Effector memory CD4-positive, alpha-beta T cell (primary cell): ENCODE measurements around the gene XRCC1.
"Not testable (repeated sequence)": the region's sequence is repeated elsewhere in the genome, so short reads cannot be mapped to it uniquely, and the experiment has no call there.

Source experiments
- DNase-seq, 3 donors: peaks; one replicate each; pipeline ENCODE4 v3.0.0-alpha.2; 2020
- H3K27ac ChIP-seq: 2 replicates; pipeline ENCODE4 v1.7.0; 2013; ENCODE audit warnings: mild to moderate bottlenecking, low read length, moderate library complexity; ENCODE audit not compliant: insufficient read depth, poor library complexity, severe bottlenecking
- H3K27me3 ChIP-seq: replicated peaks from 2 replicates; pipeline ENCODE4 v1.7.0; 2013; ENCODE audit warnings: mild to moderate bottlenecking, low read length; ENCODE audit not compliant: insufficient read depth, control insufficient read depth, poor library complexity, severe bottlenecking
- H3K36me3 ChIP-seq: 2 replicates; pipeline ENCODE4 v1.7.0; 2013; ENCODE audit warnings: mild to moderate bottlenecking, low read length, moderate library complexity; ENCODE audit not compliant: control insufficient read depth, insufficient read depth
- H3K4me1 ChIP-seq: 2 replicates; pipeline ENCODE4 v1.7.0; 2013; ENCODE audit warnings: low read length, mild to moderate bottlenecking; ENCODE audit not compliant: control insufficient read depth, insufficient read depth, poor library complexity, severe bottlenecking
- H3K4me3 ChIP-seq: 2 replicates; pipeline ENCODE4 v1.7.0; 2013; ENCODE audit warnings: low read length, low read depth, mild to moderate bottlenecking; ENCODE audit not compliant: insufficient read depth, poor library complexity, severe bottlenecking
- H3K9me3 ChIP-seq: 2 replicates; pipeline ENCODE4 v1.7.0; 2013; ENCODE audit warnings: mild to moderate bottlenecking, low read length, moderate library complexity; ENCODE audit not compliant: control insufficient read depth

The XRCC1 gene

DNA sequence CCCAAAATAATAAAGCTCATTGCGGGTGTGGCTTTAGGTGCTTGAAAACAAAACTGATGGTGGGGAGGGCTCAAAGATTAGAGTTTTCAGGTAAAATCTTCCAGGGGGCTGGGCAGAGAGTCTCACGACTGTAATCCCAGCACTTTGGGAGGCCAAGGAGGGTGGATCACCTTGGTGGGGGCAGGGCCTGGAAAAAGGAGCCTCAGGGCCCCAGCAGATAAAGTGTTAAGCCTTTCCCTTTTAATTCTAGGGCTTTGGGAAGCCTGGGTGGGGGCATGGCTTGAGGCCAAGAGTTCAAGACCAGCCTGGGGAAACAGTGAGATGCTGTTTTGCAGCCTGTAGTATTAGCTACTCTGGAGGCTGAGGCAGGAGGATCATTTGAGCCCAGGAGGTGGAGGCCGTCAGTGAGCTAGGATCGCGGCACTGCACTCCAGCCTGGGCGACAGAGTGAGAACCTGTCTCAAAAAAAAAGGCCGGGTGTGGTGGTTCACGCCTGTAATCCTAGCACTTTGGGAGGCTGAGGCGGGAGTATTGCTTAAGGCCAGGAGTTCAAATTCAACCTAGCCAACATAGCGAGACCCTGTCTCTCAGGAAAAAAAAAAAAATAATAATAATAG is 18.9 kb upstream of the XRCC1 start:
- H3K36me3 ChIP-seq = peaks cover 26% of the 10 kb centered on the region
- DNase-seq = no peak
- no peaks in the 10 kb centered on the region for H3K27me3 ChIP-seq
- H3K4me1 ChIP-seq = peaks cover 23% of the 10 kb centered on the region
- H3K27ac ChIP-seq = peak overlapping the region; percentile 97
- H3K4me3 ChIP-seq = peak overlapping the region; percentile 79
- H3K9me3 ChIP-seq = no peaks in the 10 kb centered on the region

DNA sequence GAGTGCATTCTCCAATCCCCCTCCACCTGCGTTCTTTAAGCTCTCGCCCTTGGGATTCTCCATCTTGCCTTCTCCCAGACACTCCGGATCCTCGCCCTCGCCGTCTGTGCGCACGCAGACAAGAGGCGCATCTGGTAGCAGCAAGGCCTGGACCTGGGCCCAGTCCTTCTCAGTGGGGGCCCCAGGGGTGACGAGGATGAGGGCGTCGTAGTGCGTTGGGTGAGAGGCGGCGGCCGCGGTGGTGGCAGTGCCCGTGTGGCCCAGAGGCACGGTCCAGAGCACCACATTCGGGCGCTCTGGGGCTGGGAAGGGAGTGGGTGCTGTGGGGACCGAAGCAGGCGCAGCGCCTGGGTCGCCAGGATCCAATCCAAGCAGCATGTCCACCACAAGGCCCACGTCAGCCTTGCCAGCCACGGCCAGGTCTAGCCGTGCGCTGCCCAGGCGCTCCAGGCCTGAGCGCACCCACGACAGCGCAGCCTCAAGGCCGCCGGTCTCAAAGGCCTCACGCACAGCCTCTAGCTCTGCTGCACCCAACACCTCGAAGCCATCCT is 17.5 kb upstream of the XRCC1 start:
- no peak overlapping the region for H3K4me3 ChIP-seq
- no peak for DNase-seq
- H3K36me3 ChIP-seq = peaks cover 16% of the 10 kb centered on the region
- no peak overlapping the region for H3K27ac ChIP-seq
- H3K9me3 ChIP-seq = no peaks in the 10 kb centered on the region
- peaks cover 19% of the 10 kb centered on the region for H3K4me1 ChIP-seq
- H3K27me3 ChIP-seq = no peaks in the 10 kb centered on the region

DNA sequence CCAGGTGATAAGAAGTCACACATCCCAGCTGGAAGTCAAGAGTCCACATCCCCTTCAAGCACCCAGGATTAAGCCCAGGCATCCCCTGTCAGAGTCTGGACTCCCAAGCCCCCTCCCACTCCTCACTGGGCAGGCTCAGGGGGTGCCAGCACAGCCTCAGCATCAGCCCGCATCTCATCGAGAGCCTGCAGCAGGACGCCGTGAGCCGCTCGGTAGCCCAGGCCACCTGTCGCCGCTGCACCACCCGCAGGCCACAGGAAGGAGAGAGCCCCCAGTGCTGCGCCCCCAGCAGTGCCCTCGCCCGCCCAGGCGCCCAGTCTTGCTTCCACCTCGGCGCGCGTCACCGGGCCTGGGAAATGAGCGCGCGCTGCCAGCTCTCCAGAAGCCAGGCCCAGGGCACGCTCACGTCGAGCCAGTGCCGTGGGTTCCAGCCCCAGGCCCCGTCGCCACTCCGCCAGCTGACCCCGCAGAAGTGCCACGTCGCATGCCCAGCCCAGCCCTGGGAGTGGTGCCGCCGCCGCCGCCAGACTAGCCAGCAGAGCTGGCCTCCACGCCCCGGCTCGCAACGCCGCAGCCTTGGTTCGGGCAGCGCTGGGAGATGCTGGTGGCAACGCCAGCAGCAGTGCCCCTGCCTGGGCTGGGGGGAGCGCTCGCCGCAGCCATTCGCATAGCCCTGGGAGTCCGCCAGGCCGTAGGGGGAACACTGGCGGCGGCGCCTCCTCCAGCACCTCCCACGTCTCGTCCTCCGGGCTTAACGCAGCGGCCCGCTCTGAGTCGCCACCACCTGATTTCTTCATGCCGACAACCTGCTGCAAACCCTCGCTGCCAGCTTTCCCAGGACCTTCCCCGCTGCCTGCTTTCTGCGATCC is 16.8 kb upstream of the XRCC1 start:
- H3K27ac ChIP-seq = no peak overlapping the region
- no peaks in the 10 kb centered on the region for H3K27me3 ChIP-seq
- no peak for DNase-seq
- H3K4me1 ChIP-seq = peaks cover 12% of the 10 kb centered on the region
- no peak overlapping the region for H3K4me3 ChIP-seq
- no peaks in the 10 kb centered on the region for H3K9me3 ChIP-seq
- H3K36me3 ChIP-seq = peaks cover 16% of the 10 kb centered on the region

DNA sequence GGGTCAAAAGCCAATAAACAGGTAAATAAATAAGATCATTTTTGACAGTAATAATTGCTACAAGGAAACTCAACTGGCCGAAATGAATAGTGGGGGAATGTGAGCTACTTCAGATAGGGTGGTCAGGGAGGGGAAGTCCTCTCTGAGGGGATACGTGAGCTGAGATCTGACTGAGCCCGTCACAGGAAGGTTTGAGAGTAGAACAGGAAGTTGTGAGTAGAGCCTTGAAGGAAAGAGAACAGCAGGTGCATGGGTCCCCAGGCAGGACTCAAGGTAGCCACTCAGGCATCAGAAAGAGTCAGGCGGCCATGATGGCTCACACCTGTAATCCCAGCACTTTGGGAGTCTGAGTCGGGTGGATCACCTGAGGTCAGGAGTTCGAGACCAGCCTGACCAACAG is 14.4 kb upstream of the XRCC1 start:
- no peak for DNase-seq
- H3K4me1 ChIP-seq = no peaks in the 10 kb centered on the region
- H3K27me3 ChIP-seq = no peaks in the 10 kb centered on the region
- H3K4me3 ChIP-seq = no peak overlapping the region
- no peak overlapping the region for H3K27ac ChIP-seq
- no peaks in the 10 kb centered on the region for H3K9me3 ChIP-seq
- H3K36me3 ChIP-seq = peaks cover 16% of the 10 kb centered on the region

DNA sequence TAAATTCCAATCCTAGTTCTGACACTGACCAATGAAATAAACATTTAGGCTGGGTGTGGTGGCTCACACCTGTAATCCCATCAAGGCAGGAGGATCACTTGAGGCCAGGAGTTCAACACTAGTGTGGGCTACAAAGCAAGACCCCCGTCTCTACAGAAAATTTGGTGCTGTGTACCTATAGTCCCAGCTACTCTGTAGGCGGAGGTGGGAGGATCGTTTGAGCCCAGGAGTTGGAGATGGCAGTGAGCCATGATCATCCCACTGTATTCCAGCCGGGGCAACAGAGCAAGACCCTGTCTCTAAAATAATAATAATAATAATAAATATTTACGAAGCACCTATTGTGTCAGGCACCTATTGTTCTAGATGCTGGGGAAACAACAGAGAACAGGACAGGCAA is 13.9 kb upstream of the XRCC1 start:
- Histone ChIP-seq H3K9me3 (no peaks in the 10 kb centered on the region), H3K27ac (no peak overlapping the region)

DNA sequence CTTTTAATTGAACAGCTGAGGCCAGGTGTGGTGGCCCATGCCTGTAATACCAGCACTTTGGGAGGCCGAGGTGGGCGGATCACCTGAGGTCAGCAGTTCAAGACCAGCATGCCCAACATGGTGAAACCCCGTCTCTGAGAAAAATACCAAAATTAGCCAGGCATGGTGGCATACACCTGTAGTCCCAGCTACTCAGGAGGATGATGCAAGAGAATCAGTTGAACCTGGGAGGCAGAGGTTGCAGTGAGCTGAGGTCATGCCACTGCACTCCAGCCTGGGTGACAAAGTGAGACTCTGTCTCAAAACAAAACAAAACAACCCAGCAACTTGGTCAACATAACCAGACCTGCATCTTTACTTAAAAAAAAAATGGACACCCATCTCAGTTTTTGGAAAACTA is 11.7 kb upstream of the XRCC1 start:
- not testable (repeated sequence) for H3K4me1 ChIP-seq, H3K36me3 ChIP-seq, DNase-seq, H3K27me3 ChIP-seq, H3K27ac ChIP-seq, H3K4me3 ChIP-seq, H3K9me3 ChIP-seq

More for the DNA sequence above, 13.9 kb upstream of the XRCC1 start:
- DNase-seq = no peak
- H3K27me3 ChIP-seq = no peaks in the 10 kb centered on the region
- H3K36me3 ChIP-seq = peaks cover 16% of the 10 kb centered on the region
- H3K4me3 ChIP-seq = no peak overlapping the region
- no peaks in the 10 kb centered on the region for H3K4me1 ChIP-seq

DNA sequence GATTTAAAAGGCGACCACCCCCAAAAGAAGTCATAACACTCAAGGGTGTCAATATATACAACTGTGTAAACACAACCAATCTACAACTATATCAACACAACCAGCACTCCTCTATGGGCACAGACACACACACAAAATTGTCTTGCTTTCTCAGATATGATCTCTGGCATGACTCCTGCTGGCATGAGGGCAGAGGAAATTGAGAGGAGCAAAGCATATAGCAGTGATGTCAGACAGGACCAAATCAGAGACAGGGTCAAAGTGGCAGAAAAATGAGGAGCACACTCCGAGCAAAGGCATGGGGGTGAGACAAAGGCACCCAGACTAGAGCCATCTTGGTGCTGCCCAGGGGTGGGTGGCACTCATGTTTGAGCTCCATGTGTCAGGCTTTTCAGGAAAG is 11.0 kb upstream of the XRCC1 start:
- Histone ChIP-seq H3K27ac (no peak overlapping the region), H3K4me3 (no peak overlapping the region), H3K9me3 (no peaks in the 10 kb centered on the region), H3K4me1 (no peaks in the 10 kb centered on the region), H3K27me3 (no peaks in the 10 kb centered on the region), H3K36me3 (peaks cover 4% of the 10 kb centered on the region)
- no peak for DNase-seq

DNA sequence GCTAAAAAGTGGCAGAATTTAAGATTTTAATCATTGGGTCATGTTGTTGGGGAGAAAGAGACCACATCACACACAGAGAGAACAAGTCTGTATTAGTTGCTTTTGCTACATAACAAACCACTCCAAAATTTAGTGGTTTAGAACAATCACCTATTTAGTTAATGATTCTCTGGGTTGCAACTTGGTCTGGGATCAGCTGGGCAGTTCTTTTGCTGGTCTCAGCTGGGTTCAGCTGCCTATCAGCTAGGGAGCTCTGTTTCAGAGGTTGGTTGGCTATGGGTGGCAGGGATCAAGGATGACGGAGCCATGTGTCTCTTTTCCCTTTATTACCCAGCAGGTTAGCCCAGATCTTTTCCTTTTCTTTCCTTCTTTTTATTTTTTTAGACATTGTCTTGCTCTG is 9.2 kb upstream of the XRCC1 start:
- no peaks in the 10 kb centered on the region for H3K4me1 ChIP-seq
- no peak overlapping the region for H3K4me3 ChIP-seq
- no peak overlapping the region for H3K27ac ChIP-seq
- no peaks in the 10 kb centered on the region for H3K27me3 ChIP-seq
- H3K9me3 ChIP-seq = no peaks in the 10 kb centered on the region
- no peak for DNase-seq
- H3K36me3 ChIP-seq = no peaks in the 10 kb centered on the region

DNA sequence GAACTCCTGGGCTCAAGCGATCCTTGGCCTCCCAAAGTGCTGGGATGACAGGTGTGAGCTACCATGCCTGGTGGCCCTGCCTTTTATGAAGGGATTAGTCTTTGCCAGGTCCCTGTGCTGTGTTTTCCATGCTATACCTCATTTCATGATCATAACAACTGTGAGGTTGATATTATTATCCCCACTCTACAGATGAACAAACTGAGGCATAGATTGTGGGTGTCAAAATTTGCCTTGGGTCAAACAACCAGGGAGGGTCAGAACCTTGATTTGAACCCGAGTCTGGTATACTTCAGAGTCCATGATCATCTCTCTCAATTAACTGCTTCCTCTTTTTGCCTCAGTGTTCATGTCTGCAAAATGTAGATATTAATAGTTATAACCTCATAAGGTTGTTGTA is 7.2 kb upstream of the XRCC1 start:
- no peak for DNase-seq
- no peaks in the 10 kb centered on the region for H3K4me1 ChIP-seq

DNA sequence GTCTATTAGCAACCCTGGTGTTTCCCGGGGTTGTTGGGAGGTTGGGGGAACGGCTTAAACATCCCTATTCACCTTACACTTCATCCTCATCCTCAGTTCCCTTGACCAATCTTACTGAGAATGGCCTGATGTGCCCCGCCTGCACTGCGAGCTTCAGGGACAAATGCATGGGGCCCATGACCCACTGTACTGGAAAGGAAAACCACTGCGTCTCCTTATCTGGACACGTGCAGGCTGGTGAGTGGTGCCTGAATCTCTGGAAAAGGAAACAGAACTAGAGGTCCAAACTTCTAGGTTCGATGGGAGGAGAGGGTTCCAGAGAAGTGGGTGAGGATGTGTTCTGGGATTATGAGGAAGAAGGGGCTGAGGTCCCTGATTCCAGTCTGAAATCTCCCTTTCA is 6.1 kb upstream of the XRCC1 start:
- Histone ChIP-seq H3K4me1 (no peaks in the 10 kb centered on the region), H3K36me3 (no peaks in the 10 kb centered on the region), H3K9me3 (no peaks in the 10 kb centered on the region), H3K4me3 (no peak overlapping the region), H3K27me3 (no peaks in the 10 kb centered on the region), H3K27ac (no peak overlapping the region)
- DNase-seq = no peak

More for the DNA sequence above, 7.2 kb upstream of the XRCC1 start:
- no peaks in the 10 kb centered on the region for H3K9me3 ChIP-seq
- no peak overlapping the region for H3K4me3 ChIP-seq
- H3K27ac ChIP-seq = no peak overlapping the region
- H3K27me3 ChIP-seq = no peaks in the 10 kb centered on the region
- no peaks in the 10 kb centered on the region for H3K36me3 ChIP-seq
